H54 (cell line): ENCODE results near the gene NUDT16.
"Not testable (repeated sequence)": the region's sequence is repeated elsewhere in the genome, so short reads cannot be mapped to it uniquely, and the experiment has no call there.

Source experiments
- DNase-seq: peaks from one replicate; pipeline ENCODE4 v3.0.0; 2011; ENCODE audit warnings: low spot score, mixed read lengths; ENCODE audit not compliant: insufficient read length
- FAIRE-seq: peaks from 3 replicates; lab custom pipeline; 2011; peaks lifted over from hg19 to GRCh38; lab: Jason Lieb, UNC
- POLR2A ChIP-seq: IDR thresholded peaks from 2 replicates; pipeline ENCODE4 v1.6.1; 2011; ENCODE audit warnings: low read depth, mild to moderate bottlenecking, low read length

The NUDT16 gene

DNA sequence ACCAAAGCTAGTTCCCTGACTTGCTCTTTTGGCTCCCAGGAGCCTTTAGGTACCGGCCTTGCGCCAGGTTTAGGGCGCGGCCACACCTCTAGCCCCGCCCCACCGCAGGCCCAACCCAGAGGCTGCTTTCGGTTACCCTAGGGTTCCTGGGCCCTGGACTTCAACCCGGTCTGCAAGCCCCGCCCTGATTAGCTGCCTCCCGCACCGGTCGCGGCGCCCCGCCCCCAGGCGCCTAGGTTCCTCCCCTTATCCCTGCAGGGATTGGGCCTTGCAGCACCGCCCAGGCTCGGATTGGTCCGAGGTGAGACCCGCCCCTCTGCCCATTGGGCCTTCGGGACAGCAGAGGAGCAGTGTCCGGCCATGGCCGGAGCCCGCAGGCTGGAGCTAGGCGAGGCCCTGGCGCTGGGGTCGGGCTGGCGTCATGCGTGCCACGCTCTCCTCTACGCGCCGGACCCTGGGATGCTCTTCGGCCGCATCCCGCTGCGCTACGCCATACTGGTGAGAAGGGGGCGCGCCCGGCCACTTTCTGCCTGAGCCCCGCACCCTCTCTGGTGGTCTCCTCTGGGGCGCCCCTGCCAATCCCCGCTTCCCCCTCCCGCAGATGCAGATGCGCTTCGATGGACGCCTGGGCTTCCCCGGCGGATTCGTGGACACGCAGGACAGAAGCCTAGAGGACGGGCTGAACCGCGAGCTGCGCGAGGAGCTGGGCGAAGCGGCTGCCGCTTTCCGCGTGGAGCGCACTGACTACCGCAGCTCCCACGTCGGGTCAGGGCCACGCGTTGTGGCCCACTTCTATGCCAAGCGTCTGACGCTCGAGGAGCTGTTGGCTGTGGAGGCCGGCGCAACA lies at the start of gene NUDT16:
TSS of gene NUDT16 (plus strand) at position 330 of the 847 bp plus-strand sequence. CDS start at position 361, 31 bp downstream.
- DNase-seq (peak; percentile 95), FAIRE-seq (peak; percentile 88)
- TF ChIP-seq POLR2A = peak; percentile 89

GRCh38 chr3:131338948-131339640 lies 42.5 kb upstream of the NUDT16 start:
- DNase-seq (no peak), FAIRE-seq (no peak)
- TF ChIP-seq POLR2A = no peak

- TF ChIP-seq POLR2A = no peak
- DNase-seq (no peak), FAIRE-seq (no peak)
Measured at GRCh38 chr3:131341761-131342160, 39.8 kb upstream of the NUDT16 start.

DNA sequence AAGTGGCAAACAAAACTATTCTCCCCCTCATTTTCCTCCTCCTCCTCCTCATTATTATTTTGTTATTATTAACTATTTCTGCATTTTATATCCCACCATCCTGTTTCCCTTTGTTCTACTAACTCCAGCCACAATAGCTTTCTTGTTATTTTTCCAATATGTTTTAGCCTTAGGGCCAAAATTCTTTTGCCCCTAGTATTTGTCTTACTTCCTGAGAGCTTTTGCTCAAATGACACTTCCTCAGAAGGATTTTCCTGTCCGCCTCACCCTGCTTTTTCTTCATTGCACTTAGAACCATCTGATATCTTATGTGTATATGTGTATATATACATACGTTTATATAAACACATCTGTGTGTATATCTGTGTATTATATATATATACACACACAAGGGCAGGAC lies 32.7 kb upstream of the NUDT16 start:
- no peak for FAIRE-seq
- no peak for DNase-seq
- TF ChIP-seq POLR2A = no peak

- FAIRE-seq = no peak
- TF ChIP-seq POLR2A = no peak
- no peak for DNase-seq
Measured at GRCh38 chr3:131349454-131349853, 32.1 kb upstream of the NUDT16 start.

GRCh38 chr3:131349946-131350347 lies 31.6 kb upstream of the NUDT16 start:
- peak; percentile 95 for FAIRE-seq
- peak; percentile 40 for DNase-seq
- TF ChIP-seq POLR2A = no peak

GRCh38 chr3:131350506-131350905 lies 31.1 kb upstream of the NUDT16 start:
- no peak for TF ChIP-seq POLR2A
- FAIRE-seq (peak; percentile 61), DNase-seq (peak; percentile 17)

GRCh38 chr3:131353016-131353877 lies 28.3 kb upstream of the NUDT16 start:
- no peak for DNase-seq
- no peak for FAIRE-seq
- no peak for TF ChIP-seq POLR2A

- no peak for TF ChIP-seq POLR2A
- FAIRE-seq (no peak), DNase-seq (no peak)
Measured at GRCh38 chr3:131353986-131354385, 27.6 kb upstream of the NUDT16 start.

- DNase-seq (no peak), FAIRE-seq (no peak)
- TF ChIP-seq POLR2A = no peak
Measured at GRCh38 chr3:131356006-131356595, 25.5 kb upstream of the NUDT16 start.

DNA sequence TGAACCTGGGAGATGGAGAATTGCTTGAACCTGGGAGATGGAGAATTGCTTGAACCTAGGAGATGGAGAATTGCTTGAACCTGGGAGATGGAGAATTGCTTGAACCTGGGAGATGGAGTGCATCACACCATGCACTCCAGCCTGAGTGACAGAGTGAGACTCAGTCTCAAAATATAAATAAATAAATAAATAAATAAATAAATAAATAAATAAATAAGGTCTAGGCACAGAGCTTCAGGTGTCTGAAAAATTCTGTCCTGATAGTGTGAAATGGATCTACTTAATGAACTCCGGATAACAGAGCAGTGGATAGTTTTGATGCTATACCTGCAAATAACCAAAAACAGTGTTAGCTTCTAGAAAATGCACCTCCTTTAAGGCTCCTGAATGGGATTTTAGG lies 24.3 kb upstream of the NUDT16 start:
- no peak for FAIRE-seq
- no peak for DNase-seq
- TF ChIP-seq POLR2A = no peak

DNA sequence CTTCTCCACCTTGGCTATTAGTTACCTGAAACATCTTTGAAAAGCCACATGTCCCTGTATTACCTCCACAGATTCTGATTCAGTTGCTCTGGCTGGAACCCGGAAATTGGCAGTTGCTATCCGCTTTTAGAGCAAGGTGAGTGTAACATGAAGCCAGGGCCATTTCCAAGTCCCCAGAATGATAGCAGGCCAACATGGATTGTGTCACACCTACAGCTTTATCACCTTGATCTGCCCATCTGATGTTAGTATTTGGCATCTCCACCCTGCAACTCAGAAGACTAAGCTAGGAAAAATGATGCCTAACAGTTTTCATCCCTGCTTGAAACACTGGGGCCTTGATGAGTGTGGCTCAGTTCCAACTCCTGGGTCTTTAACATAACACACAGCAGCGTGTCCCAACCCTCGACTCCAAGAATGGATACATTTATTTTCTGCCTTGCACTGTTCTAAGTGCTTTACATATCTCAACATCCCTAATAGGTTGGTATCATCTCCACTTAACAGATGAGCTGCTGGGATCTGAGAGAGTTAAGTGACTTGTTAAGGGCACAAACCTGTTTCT lies 21.3 kb upstream of the NUDT16 start:
- no peak for TF ChIP-seq POLR2A
- FAIRE-seq = no peak
- DNase-seq = no peak

DNA sequence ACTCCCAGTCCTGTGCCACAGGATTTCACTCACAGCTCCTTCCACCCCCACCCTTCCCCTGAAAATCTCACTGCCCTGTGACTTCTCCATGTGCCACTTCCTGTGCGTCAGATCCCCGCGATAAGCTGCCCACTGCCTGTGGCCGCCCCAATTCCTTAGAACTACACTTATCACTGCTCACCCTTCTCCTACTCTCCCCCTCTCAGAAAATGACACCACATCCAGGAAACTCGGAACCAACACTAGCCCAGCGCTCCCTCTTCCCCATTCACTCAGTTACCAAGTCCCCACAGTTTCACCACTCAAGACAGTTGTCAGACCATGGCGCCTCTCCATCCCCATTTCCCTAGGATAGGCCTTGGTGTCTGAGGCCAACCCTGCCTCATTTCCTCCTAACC lies 20.5 kb upstream of the NUDT16 start:
- not testable (repeated sequence) for DNase-seq, FAIRE-seq
